ENCODE measurements around the gene KCNJ10.
"Not testable (repeated sequence)": the region's sequence is repeated elsewhere in the genome, so short reads cannot be mapped to it uniquely, and the experiment has no call there.

KCNJ10 gene

GRCh38 chr1:160062230-160062532 is 7.8 kb downstream of the KCNJ10 start:
- in situ Hi-C loops (cut with MboI; ENCODE audit: low sequenced_read_pairs) = no loop called here

- in situ Hi-C loops (cut with MboI; ENCODE audit: low sequenced_read_pairs) = no loop called here
Observed at GRCh38 chr1:160061369-160062229, 8.4 kb downstream of the KCNJ10 start.

GRCh38 chr1:160058087-160058486 is 11.9 kb downstream of the KCNJ10 start:
- in situ Hi-C loops (cut with MboI; ENCODE audit: low sequenced_read_pairs) = no loop called here

- in situ Hi-C loops (cut with MboI; ENCODE audit: low sequenced_read_pairs) = no loop called here
Observed at GRCh38 chr1:160056648-160057169, 13.3 kb downstream of the KCNJ10 start.

GRCh38 chr1:160053548-160054365 is 16.2 kb downstream of the KCNJ10 start:
- in situ Hi-C loops (cut with MboI; ENCODE audit: low sequenced_read_pairs) = no loop called here

- in situ Hi-C loops (cut with MboI; ENCODE audit: low sequenced_read_pairs) = no loop called here
Observed at GRCh38 chr1:160052936-160053335, 17.0 kb downstream of the KCNJ10 start.

GRCh38 chr1:160050619-160051018 is 19.3 kb downstream of the KCNJ10 start:
- in situ Hi-C loops (cut with MboI; ENCODE audit: low sequenced_read_pairs) = no loop called here

- in situ Hi-C loops (cut with MboI; ENCODE audit: low sequenced_read_pairs) = not testable (repeated sequence)
Observed at GRCh38 chr1:160050182-160050581, 19.8 kb downstream of the KCNJ10 start.

- in situ Hi-C loops (cut with MboI; ENCODE audit: low sequenced_read_pairs) = no loop called here
Observed at GRCh38 chr1:160049101-160049500, 20.9 kb downstream of the KCNJ10 start.

GRCh38 chr1:160048335-160048734 is 21.6 kb downstream of the KCNJ10 start:
- in situ Hi-C loops (cut with MboI; ENCODE audit: low sequenced_read_pairs) = no loop called here

GRCh38 chr1:160047111-160047991 is 22.6 kb downstream of the KCNJ10 start:
- in situ Hi-C loops (cut with MboI; ENCODE audit: low sequenced_read_pairs) = no loop called here

GRCh38 chr1:160046494-160047110 is 23.4 kb downstream of the KCNJ10 start:
- in situ Hi-C loops (cut with MboI; ENCODE audit: low sequenced_read_pairs) = no loop called here

GRCh38 chr1:160045653-160046052 is 24.3 kb downstream of the KCNJ10 start:
- in situ Hi-C loops (cut with MboI; ENCODE audit: low sequenced_read_pairs) = no loop called here

GRCh38 chr1:160043543-160043942 is 26.4 kb downstream of the KCNJ10 start:
- in situ Hi-C loops (cut with MboI; ENCODE audit: low sequenced_read_pairs) = no loop called here

GRCh38 chr1:160040476-160040875 is 29.5 kb downstream of the KCNJ10 start:
- in situ Hi-C loops (cut with MboI; ENCODE audit: low sequenced_read_pairs) = no loop called here

- in situ Hi-C loops (cut with MboI; ENCODE audit: low sequenced_read_pairs) = no loop called here
Observed at GRCh38 chr1:160032165-160032820, 37.7 kb downstream of the KCNJ10 start.

GRCh38 chr1:160031365-160032164 is 38.4 kb downstream of the KCNJ10 start, which contains the start of gene PIGM:
TSS of gene PIGM (minus strand) at chr1:160031990. CDS start at chr1:160031739, 251 bp downstream.
- in situ Hi-C loops (cut with MboI; ENCODE audit: low sequenced_read_pairs) = no loop called here

- in situ Hi-C loops (cut with MboI; ENCODE audit: low sequenced_read_pairs) = no loop called here
Observed at GRCh38 chr1:160030657-160031364, 39.1 kb downstream of the KCNJ10 start.
